Esophagus (tissue), 2 donors: Measurements from ENCODE around the gene KDM4C. TPM values are rescaled to one million over a fixed set of nuclear protein-coding genes. Genes with fewer than 3 reads are reported as not detected.

Experiments
- H3K27ac ChIP-seq, 2 donors: one replicate each; pipeline ENCODE4 v1.5.1; 2013; ENCODE audit warnings: low read depth in 2 of 2, mild to moderate bottlenecking in 2 of 2, inconsistent platforms in 1 of 2, low read length in 1 of 2, moderate library complexity in 1 of 2
- H3K27me3 ChIP-seq, 2 donors: one replicate each; pipeline ENCODE4 v1.6.1; 2013; ENCODE audit warnings: low read length in 2 of 2, control low read depth in 1 of 2, mild to moderate bottlenecking in 1 of 2; ENCODE audit not compliant: insufficient read depth in 2 of 2, control insufficient read depth in 1 of 2
- H3K36me3 ChIP-seq, 2 donors: one replicate each; pipeline ENCODE4 v1.6.1; 2013; ENCODE audit warnings: low read length in 1 of 2; ENCODE audit not compliant: control insufficient read depth in 2 of 2, insufficient read depth in 2 of 2
- H3K4me1 ChIP-seq, 2 donors: one replicate each; pipeline ENCODE4 v1.6.1; 2013; ENCODE audit warnings: low read length in 1 of 2; ENCODE audit not compliant: control insufficient read depth in 2 of 2, insufficient read depth in 2 of 2
- H3K4me3 ChIP-seq, 2 donors: one replicate each; pipeline ENCODE4 v1.5.1; 2013; ENCODE audit warnings: low read length in 2 of 2, mild to moderate bottlenecking in 2 of 2, low read depth in 1 of 2, moderate library complexity in 1 of 2
- H3K9me3 ChIP-seq, 2 donors: one replicate each; pipeline ENCODE4 v1.6.1; 2013; ENCODE audit warnings: mild to moderate bottlenecking in 2 of 2, low read depth in 1 of 2, low read length in 1 of 2, moderate library complexity in 1 of 2; ENCODE audit not compliant: control insufficient read depth in 2 of 2, insufficient read depth in 1 of 2
- WGBS, 2 donors: extraction: QIAGEN DNeasy Blood & Tissue Kit; methylation state at CpG; one replicate each; pipeline ENCODE4 v1.1.7; 2013; 5-methylcytosine and 5-hydroxymethylcytosine counted together
- polyA plus RNA-seq, 2 donors: library from polyadenylated mRNA; stranded (reverse); fragments of 200-250 nt; gene quantifications; one replicate each; pipeline ENCODE4 v1.2.3, GENCODE V29; 2013
- donor health status: healthy with polysubstance abuse.
- donor health status: Bipolar disorder and iron deficiency.

The KDM4C gene
- polyA plus RNA-seq, 2 donors: 5.9 to 8.0 TPM

- Histone ChIP-seq H3K4me1 (no peaks in the 10 kb centered on the region), H3K9me3 (no peaks in the 10 kb centered on the region), H3K36me3 (no peaks in the 10 kb centered on the region), H3K4me3 (no peak overlapping the region), H3K27me3 (no peaks in the 10 kb centered on the region), H3K27ac (no peak overlapping the region)
- 78 to 90% methylated on average over 3 of the region's 3 CpGs for WGBS, 2 donors
These were observed 279.4 kb downstream of the KDM4C start for GRCh38 chr9:7037176-7037575.

- no peaks in the 10 kb centered on the region for H3K4me1 ChIP-seq
- no peaks in the 10 kb centered on the region for H3K9me3 ChIP-seq
- H3K27me3 ChIP-seq: no peaks in the 10 kb centered on the region
- no peak overlapping the region for H3K4me3 ChIP-seq
- no peaks in the 10 kb centered on the region for H3K36me3 ChIP-seq
- 92 to 96% methylated on average over 3 of the region's 3 CpGs for WGBS, 2 donors
- H3K27ac ChIP-seq: no peak overlapping the region
These were observed 284.4 kb downstream of the KDM4C start for GRCh38 chr9:7042124-7042523.

- H3K9me3 ChIP-seq: no peaks in the 10 kb centered on the region
- no peak overlapping the region for H3K27ac ChIP-seq
- WGBS, 2 donors: 84 to 93% methylated on average over 1 of the region's 1 CpG
- H3K4me1 ChIP-seq: no peaks in the 10 kb centered on the region
- H3K4me3 ChIP-seq: no peak overlapping the region
- no peaks in the 10 kb centered on the region for H3K27me3 ChIP-seq
- H3K36me3 ChIP-seq: peaks cover 0 to 4% of the 10 kb centered on the region in 2 donors
These were observed 287.6 kb downstream of the KDM4C start for GRCh38 chr9:7045361-7045760.

- Histone ChIP-seq H3K36me3 (peaks cover 0 to 7% of the 10 kb centered on the region in 2 donors), H3K4me1 (no peaks in the 10 kb centered on the region)
- WGBS, 2 donors: 83 to 88% methylated on average over 3 of the region's 3 CpGs
These were observed 293.9 kb downstream of the KDM4C start for GRCh38 chr9:7051711-7052110.

GRCh38 chr9:7053903-7054302 lies 296.1 kb downstream of the KDM4C start:
- no peak overlapping the region for H3K4me3 ChIP-seq
- peaks cover 0 to 9% of the 10 kb centered on the region in 2 donors for H3K36me3 ChIP-seq
- 45 to 49% methylated on average over 2 of the region's 2 CpGs for WGBS, 2 donors
- no peaks in the 10 kb centered on the region for H3K27me3 ChIP-seq
- H3K9me3 ChIP-seq: no peaks in the 10 kb centered on the region
- no peaks in the 10 kb centered on the region for H3K4me1 ChIP-seq
- H3K27ac ChIP-seq: no peak overlapping the region

More at GRCh38 chr9:7051711-7052110, 293.9 kb downstream of the KDM4C start:
- Histone ChIP-seq H3K4me3 (no peak overlapping the region), H3K27ac (no peak overlapping the region), H3K9me3 (no peaks in the 10 kb centered on the region), H3K27me3 (no peaks in the 10 kb centered on the region)

- Histone ChIP-seq H3K9me3 (no peaks in the 10 kb centered on the region), H3K27me3 (no peaks in the 10 kb centered on the region), H3K4me3 (no peak overlapping the region), H3K36me3 (peaks cover 0 to 5% of the 10 kb centered on the region in 2 donors), H3K4me1 (no peaks in the 10 kb centered on the region), H3K27ac (no peak overlapping the region)
- WGBS, 2 donors: 69 to 80% methylated on average over 7 of the region's 7 CpGs
These were observed 297.6 kb downstream of the KDM4C start for GRCh38 chr9:7055171-7055903.

GRCh38 chr9:7056254-7056653 lies 298.5 kb downstream of the KDM4C start:
- Histone ChIP-seq H3K36me3 (peaks cover 0 to 4% of the 10 kb centered on the region in 2 donors), H3K27ac (no peak overlapping the region), H3K4me3 (no peak overlapping the region), H3K27me3 (no peaks in the 10 kb centered on the region), H3K9me3 (no peaks in the 10 kb centered on the region), H3K4me1 (no peaks in the 10 kb centered on the region)

GRCh38 chr9:7058473-7058872 lies 300.7 kb downstream of the KDM4C start:
- 46 to 67% methylated on average over 3 of the region's 3 CpGs for WGBS, 2 donors
- H3K27me3 ChIP-seq: no peaks in the 10 kb centered on the region
- H3K27ac ChIP-seq: no peak overlapping the region
- no peaks in the 10 kb centered on the region for H3K9me3 ChIP-seq
- no peak overlapping the region for H3K4me3 ChIP-seq
- H3K4me1 ChIP-seq: no peaks in the 10 kb centered on the region
- H3K36me3 ChIP-seq: peaks cover 0 to 2% of the 10 kb centered on the region in 2 donors

- H3K4me1 ChIP-seq: no peaks in the 10 kb centered on the region
- H3K27ac ChIP-seq: no peak overlapping the region
These were observed 309.4 kb downstream of the KDM4C start for GRCh38 chr9:7067169-7067568.

GRCh38 chr9:7071916-7072315 lies 314.1 kb downstream of the KDM4C start:
- H3K27me3 ChIP-seq: no peaks in the 10 kb centered on the region
- WGBS, 2 donors: 87 to 94% methylated on average over 1 of the region's 1 CpG
- H3K27ac ChIP-seq: no peak overlapping the region
- H3K36me3 ChIP-seq: no peaks in the 10 kb centered on the region
- H3K4me3 ChIP-seq: no peak overlapping the region
- no peaks in the 10 kb centered on the region for H3K4me1 ChIP-seq
- H3K9me3 ChIP-seq: no peaks in the 10 kb centered on the region

More at GRCh38 chr9:7067169-7067568, 309.4 kb downstream of the KDM4C start:
- Histone ChIP-seq H3K9me3 (no peaks in the 10 kb centered on the region), H3K4me3 (no peak overlapping the region), H3K27me3 (no peaks in the 10 kb centered on the region), H3K36me3 (no peaks in the 10 kb centered on the region)
- 73 to 79% methylated on average over 4 of the region's 4 CpGs for WGBS, 2 donors
